PFSK-1 (cell line): ENCODE data around the gene RNF26.

Experiments
- FOXP2 ChIP-seq: optimal IDR thresholded peaks from 2 replicates; pipeline ENCODE3; 2011; ENCODE audit warnings: borderline replicate concordance, control low read depth, inconsistent platforms; ENCODE audit not compliant: insufficient read depth; ENCODE audit errors: extremely low read length, extremely low read depth
- POLR2AphosphoS5 ChIP-seq: IDR thresholded peaks from 2 replicates; pipeline ENCODE4 v1.6.1; 2012; ENCODE audit warnings: low read depth, mild to moderate bottlenecking, control low read depth, low read length, moderate library complexity
- SIN3A ChIP-seq: IDR thresholded peaks from 2 replicates; pipeline ENCODE4 v1.6.1; 2012; ENCODE audit warnings: mild to moderate bottlenecking, low read length, moderate library complexity, borderline replicate concordance; ENCODE audit not compliant: insufficient read depth
- TAF1 ChIP-seq: IDR thresholded peaks from 2 replicates; pipeline ENCODE4 v1.6.1; 2012; ENCODE audit warnings: low read length, control low read depth, borderline replicate concordance; ENCODE audit not compliant: insufficient read depth
- TF ChIP-seq, protein P1 (sequence below), 2 experiments: IDR thresholded peaks; 2 replicates each; pipeline versions ENCODE4 v1.6.1 to v1.8.0; 2011 to 2012; ENCODE audit warnings: low read depth in 2 of 2, low read length in 2 of 2, control low read depth in 1 of 2, inconsistent platforms in 1 of 2, mild to moderate bottlenecking in 1 of 2, moderate library complexity in 1 of 2; ENCODE audit not compliant: insufficient read depth in 1 of 2

- no peak for TF ChIP-seq TAF1
- TF ChIP-seq SIN3A, result no peak
- no peak for TF ChIP-seq POLR2AphosphoS5
- TF ChIP-seq, protein P1, sequence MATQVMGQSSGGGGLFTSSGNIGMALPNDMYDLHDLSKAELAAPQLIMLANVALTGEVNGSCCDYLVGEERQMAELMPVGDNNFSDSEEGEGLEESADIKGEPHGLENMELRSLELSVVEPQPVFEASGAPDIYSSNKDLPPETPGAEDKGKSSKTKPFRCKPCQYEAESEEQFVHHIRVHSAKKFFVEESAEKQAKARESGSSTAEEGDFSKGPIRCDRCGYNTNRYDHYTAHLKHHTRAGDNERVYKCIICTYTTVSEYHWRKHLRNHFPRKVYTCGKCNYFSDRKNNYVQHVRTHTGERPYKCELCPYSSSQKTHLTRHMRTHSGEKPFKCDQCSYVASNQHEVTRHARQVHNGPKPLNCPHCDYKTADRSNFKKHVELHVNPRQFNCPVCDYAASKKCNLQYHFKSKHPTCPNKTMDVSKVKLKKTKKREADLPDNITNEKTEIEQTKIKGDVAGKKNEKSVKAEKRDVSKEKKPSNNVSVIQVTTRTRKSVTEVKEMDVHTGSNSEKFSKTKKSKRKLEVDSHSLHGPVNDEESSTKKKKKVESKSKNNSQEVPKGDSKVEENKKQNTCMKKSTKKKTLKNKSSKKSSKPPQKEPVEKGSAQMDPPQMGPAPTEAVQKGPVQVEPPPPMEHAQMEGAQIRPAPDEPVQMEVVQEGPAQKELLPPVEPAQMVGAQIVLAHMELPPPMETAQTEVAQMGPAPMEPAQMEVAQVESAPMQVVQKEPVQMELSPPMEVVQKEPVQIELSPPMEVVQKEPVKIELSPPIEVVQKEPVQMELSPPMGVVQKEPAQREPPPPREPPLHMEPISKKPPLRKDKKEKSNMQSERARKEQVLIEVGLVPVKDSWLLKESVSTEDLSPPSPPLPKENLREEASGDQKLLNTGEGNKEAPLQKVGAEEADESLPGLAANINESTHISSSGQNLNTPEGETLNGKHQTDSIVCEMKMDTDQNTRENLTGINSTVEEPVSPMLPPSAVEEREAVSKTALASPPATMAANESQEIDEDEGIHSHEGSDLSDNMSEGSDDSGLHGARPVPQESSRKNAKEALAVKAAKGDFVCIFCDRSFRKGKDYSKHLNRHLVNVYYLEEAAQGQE (IDR thresholded peaks at IDR 0.05; ENCODE audit: insufficient read depth in 1 of 2, low read depth in 2 of 2, low read length in 2 of 2), result no peak
- no peak for TF ChIP-seq FOXP2
Measured at GRCh38 chr11:119382101-119382500, 47.8 kb downstream of the RNF26 start.
